HEK293 (cell line): ENCODE data around the gene FAM120B.

Experiments used
- TRIM28 ChIP-seq: IDR thresholded peaks from 2 replicates; pipeline ENCODE4 v1.6.1; 2011; ENCODE audit warnings: low read length, control low read depth, borderline replicate concordance
- ZFP41 ChIP-seq: fragments of 450-650 bp; formaldehyde crosslinking; IDR thresholded peaks from 2 replicates; pipeline ENCODE4 v1.5.1; 2016; ENCODE audit warnings: missing biosample characterization, missing genetic modification characterization, borderline replicate concordance
- ZNF174 ChIP-seq: fragments of 450-650 bp; formaldehyde crosslinking; IDR thresholded peaks from 2 replicates; pipeline ENCODE4 v1.5.0; 2017; ENCODE audit warnings: missing biosample characterization, mild to moderate bottlenecking, missing genetic modification characterization
- ZNF521 ChIP-seq: fragments of 450-650 bp; formaldehyde crosslinking; IDR thresholded peaks from 2 replicates; pipeline ENCODE4 v1.5.1; 2017; ENCODE audit warnings: missing biosample characterization, mild to moderate bottlenecking, missing genetic modification characterization
- ZNF561 ChIP-seq: fragments of 450-650 bp; IDR thresholded peaks from 2 replicates; pipeline ENCODE4 v1.5.1; 2018; ENCODE audit warnings: missing biosample characterization, missing genetic modification characterization, borderline replicate concordance
- ZSCAN30 ChIP-seq: fragments of 450-650 bp; IDR thresholded peaks from 2 replicates; pipeline ENCODE4 v1.5.1; 2018; ENCODE audit warnings: missing biosample characterization, mild to moderate bottlenecking, missing genetic modification characterization, moderate library complexity
- TF ChIP-seq, protein P1 (sequence below): fragments of 450-650 bp; formaldehyde crosslinking; IDR thresholded peaks from 2 replicates; pipeline ENCODE4 v1.5.1; 2016; ENCODE audit warnings: missing biosample characterization, missing genetic modification characterization
- TF ChIP-seq, protein P2 (sequence below): fragments of 450-650 bp; formaldehyde crosslinking; IDR thresholded peaks from 2 replicates; pipeline ENCODE4 v1.5.1; 2017; ENCODE audit warnings: missing biosample characterization, missing genetic modification characterization
- TF ChIP-seq, protein P3 (sequence below): fragments of 450-650 bp; formaldehyde crosslinking; IDR thresholded peaks from 2 replicates; pipeline ENCODE4 v1.5.1; 2016; ENCODE audit warnings: missing biosample characterization, missing genetic modification characterization
- TF ChIP-seq, protein P4 (sequence below): fragments of 450-650 bp; formaldehyde crosslinking; IDR thresholded peaks from 2 replicates; pipeline ENCODE4 v1.5.1; 2017; ENCODE audit warnings: missing biosample characterization, missing genetic modification characterization

DNA sequence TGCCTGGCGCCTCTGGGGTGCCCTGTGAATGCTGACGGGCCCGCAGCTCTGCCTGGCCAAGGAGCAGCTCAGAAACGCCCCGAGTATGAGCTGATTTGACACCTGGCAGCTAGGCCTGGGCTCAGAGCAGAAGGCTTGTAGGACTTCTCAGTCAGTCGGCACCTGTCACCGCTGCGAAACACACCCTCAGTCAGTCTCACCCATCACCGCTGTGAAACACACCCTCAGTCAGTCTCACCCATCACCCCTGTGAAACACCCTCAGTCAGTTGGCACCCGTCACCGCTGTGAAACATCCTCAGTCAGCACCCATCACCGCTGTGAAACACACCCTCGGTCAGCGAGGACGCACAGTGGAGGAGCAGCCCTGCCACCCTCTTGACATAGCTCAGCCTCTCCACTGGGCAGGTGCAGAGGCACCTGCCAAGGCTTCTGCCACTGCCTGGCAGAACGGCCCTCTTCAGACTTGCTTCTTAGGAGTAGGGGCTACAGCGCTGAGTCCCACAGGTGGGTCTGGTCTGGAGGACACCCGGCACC, 137.6 kb downstream of the FAM120B start:
- TF ChIP-seq ZFP41 (tag by site-specific recombination) = no peak
- TF ChIP-seq, protein P1, sequence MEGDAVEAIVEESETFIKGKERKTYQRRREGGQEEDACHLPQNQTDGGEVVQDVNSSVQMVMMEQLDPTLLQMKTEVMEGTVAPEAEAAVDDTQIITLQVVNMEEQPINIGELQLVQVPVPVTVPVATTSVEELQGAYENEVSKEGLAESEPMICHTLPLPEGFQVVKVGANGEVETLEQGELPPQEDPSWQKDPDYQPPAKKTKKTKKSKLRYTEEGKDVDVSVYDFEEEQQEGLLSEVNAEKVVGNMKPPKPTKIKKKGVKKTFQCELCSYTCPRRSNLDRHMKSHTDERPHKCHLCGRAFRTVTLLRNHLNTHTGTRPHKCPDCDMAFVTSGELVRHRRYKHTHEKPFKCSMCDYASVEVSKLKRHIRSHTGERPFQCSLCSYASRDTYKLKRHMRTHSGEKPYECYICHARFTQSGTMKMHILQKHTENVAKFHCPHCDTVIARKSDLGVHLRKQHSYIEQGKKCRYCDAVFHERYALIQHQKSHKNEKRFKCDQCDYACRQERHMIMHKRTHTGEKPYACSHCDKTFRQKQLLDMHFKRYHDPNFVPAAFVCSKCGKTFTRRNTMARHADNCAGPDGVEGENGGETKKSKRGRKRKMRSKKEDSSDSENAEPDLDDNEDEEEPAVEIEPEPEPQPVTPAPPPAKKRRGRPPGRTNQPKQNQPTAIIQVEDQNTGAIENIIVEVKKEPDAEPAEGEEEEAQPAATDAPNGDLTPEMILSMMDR (tag by site-specific recombination) = no peak
- TF ChIP-seq, protein P2, sequence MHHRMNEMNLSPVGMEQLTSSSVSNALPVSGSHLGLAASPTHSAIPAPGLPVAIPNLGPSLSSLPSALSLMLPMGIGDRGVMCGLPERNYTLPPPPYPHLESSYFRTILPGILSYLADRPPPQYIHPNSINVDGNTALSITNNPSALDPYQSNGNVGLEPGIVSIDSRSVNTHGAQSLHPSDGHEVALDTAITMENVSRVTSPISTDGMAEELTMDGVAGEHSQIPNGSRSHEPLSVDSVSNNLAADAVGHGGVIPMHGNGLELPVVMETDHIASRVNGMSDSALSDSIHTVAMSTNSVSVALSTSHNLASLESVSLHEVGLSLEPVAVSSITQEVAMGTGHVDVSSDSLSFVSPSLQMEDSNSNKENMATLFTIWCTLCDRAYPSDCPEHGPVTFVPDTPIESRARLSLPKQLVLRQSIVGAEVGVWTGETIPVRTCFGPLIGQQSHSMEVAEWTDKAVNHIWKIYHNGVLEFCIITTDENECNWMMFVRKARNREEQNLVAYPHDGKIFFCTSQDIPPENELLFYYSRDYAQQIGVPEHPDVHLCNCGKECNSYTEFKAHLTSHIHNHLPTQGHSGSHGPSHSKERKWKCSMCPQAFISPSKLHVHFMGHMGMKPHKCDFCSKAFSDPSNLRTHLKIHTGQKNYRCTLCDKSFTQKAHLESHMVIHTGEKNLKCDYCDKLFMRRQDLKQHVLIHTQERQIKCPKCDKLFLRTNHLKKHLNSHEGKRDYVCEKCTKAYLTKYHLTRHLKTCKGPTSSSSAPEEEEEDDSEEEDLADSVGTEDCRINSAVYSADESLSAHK = no peak
- no peak for TF ChIP-seq ZSCAN30 (tag by site-specific recombination)
- TF ChIP-seq ZNF174 = no peak
- TF ChIP-seq, protein P3, sequence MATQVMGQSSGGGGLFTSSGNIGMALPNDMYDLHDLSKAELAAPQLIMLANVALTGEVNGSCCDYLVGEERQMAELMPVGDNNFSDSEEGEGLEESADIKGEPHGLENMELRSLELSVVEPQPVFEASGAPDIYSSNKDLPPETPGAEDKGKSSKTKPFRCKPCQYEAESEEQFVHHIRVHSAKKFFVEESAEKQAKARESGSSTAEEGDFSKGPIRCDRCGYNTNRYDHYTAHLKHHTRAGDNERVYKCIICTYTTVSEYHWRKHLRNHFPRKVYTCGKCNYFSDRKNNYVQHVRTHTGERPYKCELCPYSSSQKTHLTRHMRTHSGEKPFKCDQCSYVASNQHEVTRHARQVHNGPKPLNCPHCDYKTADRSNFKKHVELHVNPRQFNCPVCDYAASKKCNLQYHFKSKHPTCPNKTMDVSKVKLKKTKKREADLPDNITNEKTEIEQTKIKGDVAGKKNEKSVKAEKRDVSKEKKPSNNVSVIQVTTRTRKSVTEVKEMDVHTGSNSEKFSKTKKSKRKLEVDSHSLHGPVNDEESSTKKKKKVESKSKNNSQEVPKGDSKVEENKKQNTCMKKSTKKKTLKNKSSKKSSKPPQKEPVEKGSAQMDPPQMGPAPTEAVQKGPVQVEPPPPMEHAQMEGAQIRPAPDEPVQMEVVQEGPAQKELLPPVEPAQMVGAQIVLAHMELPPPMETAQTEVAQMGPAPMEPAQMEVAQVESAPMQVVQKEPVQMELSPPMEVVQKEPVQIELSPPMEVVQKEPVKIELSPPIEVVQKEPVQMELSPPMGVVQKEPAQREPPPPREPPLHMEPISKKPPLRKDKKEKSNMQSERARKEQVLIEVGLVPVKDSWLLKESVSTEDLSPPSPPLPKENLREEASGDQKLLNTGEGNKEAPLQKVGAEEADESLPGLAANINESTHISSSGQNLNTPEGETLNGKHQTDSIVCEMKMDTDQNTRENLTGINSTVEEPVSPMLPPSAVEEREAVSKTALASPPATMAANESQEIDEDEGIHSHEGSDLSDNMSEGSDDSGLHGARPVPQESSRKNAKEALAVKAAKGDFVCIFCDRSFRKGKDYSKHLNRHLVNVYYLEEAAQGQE (tag by site-specific recombination) = no peak
- no peak for TF ChIP-seq ZNF561 (tag by site-specific recombination)
- TF ChIP-seq, protein P4, sequence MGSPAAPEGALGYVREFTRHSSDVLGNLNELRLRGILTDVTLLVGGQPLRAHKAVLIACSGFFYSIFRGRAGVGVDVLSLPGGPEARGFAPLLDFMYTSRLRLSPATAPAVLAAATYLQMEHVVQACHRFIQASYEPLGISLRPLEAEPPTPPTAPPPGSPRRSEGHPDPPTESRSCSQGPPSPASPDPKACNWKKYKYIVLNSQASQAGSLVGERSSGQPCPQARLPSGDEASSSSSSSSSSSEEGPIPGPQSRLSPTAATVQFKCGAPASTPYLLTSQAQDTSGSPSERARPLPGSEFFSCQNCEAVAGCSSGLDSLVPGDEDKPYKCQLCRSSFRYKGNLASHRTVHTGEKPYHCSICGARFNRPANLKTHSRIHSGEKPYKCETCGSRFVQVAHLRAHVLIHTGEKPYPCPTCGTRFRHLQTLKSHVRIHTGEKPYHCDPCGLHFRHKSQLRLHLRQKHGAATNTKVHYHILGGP = no peak
- no peak for TF ChIP-seq TRIM28
- no peak for TF ChIP-seq ZNF521 (tag by site-specific recombination)
